Mesodermal cell (in vitro differentiated cells): ENCODE data around the gene CPN2.

Source experiments
- H3K27ac ChIP-seq: 2 replicates; pipeline ENCODE4 v1.7.0; 2013; ENCODE audit warnings: mild to moderate bottlenecking, low read depth, low read length, moderate library complexity; ENCODE audit not compliant: severe bottlenecking
- H3K36me3 ChIP-seq: 2 replicates; pipeline ENCODE4 v1.7.1; 2013; ENCODE audit warnings: mild to moderate bottlenecking, low read length, moderate library complexity; ENCODE audit not compliant: control insufficient read depth, insufficient read depth
- H3K4me1 ChIP-seq: one replicate; pipeline ENCODE4 v1.7.1; 2013; ENCODE audit warnings: mild to moderate bottlenecking, low read length; ENCODE audit not compliant: insufficient read depth, control insufficient read depth, poor library complexity, severe bottlenecking
- H3K4me3 ChIP-seq: 2 replicates; pipeline ENCODE4 v1.7.0; 2013; ENCODE audit warnings: low read length, control low read depth, mild to moderate bottlenecking; ENCODE audit not compliant: insufficient read depth, poor library complexity, severe bottlenecking; ENCODE audit errors: extremely low read depth
- H3K9me3 ChIP-seq: 2 replicates; pipeline ENCODE4 v1.7.1; 2013; ENCODE audit warnings: mild to moderate bottlenecking, low read length, moderate library complexity; ENCODE audit not compliant: control insufficient read depth
- WGBS, 2 experiments: methylation state at CpG; one replicate each; pipeline ENCODE4 v1.1.5; 2013; ENCODE audit warnings: missing lambda C conversion rate in 2 of 2; ENCODE audit not compliant: insufficient coverage in 2 of 2; 5-methylcytosine and 5-hydroxymethylcytosine counted together

Gene CPN2

GRCh38 chr3:194339840-194340239 lies 11.3 kb downstream of the CPN2 start:
- Histone ChIP-seq H3K4me3 (no peak overlapping the region), H3K9me3 (no peaks in the 10 kb centered on the region), H3K27ac (no peak overlapping the region), H3K4me1 (peaks cover 5% of the 10 kb centered on the region), H3K36me3 (no peaks in the 10 kb centered on the region)
- WGBS, 2 experiments = 27 to 51% methylated on average over 2 to 4 of the region's 5 CpGs

- WGBS, 2 experiments = 47 to 52% methylated on average over 7 to 8 of the region's 9 CpGs
These were observed 11.8 kb downstream of the CPN2 start for GRCh38 chr3:194339356-194339755.

GRCh38 chr3:194337965-194338753 lies 13.0 kb downstream of the CPN2 start:
- Histone ChIP-seq H3K4me1 (peaks cover 5% of the 10 kb centered on the region), H3K4me3 (no peak overlapping the region), H3K36me3 (no peaks in the 10 kb centered on the region), H3K9me3 (no peaks in the 10 kb centered on the region), H3K27ac (no peak overlapping the region)
- 90 to 91% methylated on average over 7 to 10 of the region's 13 CpGs for WGBS, 2 experiments

More at GRCh38 chr3:194339356-194339755, 11.8 kb downstream of the CPN2 start:
- Histone ChIP-seq H3K27ac (no peak overlapping the region), H3K9me3 (no peaks in the 10 kb centered on the region), H3K4me3 (no peak overlapping the region), H3K36me3 (no peaks in the 10 kb centered on the region), H3K4me1 (peaks cover 5% of the 10 kb centered on the region)

- Histone ChIP-seq H3K9me3 (no peaks in the 10 kb centered on the region), H3K4me1 (peaks cover 5% of the 10 kb centered on the region), H3K27ac (no peak overlapping the region), H3K4me3 (no peak overlapping the region), H3K36me3 (no peaks in the 10 kb centered on the region)
- 79 to 81% methylated on average over 10 to 15 of the region's 17 CpGs for WGBS, 2 experiments
These were observed 14.3 kb downstream of the CPN2 start for GRCh38 chr3:194336601-194337355.

GRCh38 chr3:194333981-194334320 lies 17.2 kb downstream of the CPN2 start:
- Histone ChIP-seq H3K4me3 (peak overlapping the region; percentile 41), H3K4me1 (peaks cover 21% of the 10 kb centered on the region), H3K9me3 (no peaks in the 10 kb centered on the region), H3K27ac (no peak overlapping the region), H3K36me3 (no peaks in the 10 kb centered on the region)
- WGBS, 2 experiments = 11 to 20% methylated on average over 10 to 11 of the region's 15 CpGs

DNA sequence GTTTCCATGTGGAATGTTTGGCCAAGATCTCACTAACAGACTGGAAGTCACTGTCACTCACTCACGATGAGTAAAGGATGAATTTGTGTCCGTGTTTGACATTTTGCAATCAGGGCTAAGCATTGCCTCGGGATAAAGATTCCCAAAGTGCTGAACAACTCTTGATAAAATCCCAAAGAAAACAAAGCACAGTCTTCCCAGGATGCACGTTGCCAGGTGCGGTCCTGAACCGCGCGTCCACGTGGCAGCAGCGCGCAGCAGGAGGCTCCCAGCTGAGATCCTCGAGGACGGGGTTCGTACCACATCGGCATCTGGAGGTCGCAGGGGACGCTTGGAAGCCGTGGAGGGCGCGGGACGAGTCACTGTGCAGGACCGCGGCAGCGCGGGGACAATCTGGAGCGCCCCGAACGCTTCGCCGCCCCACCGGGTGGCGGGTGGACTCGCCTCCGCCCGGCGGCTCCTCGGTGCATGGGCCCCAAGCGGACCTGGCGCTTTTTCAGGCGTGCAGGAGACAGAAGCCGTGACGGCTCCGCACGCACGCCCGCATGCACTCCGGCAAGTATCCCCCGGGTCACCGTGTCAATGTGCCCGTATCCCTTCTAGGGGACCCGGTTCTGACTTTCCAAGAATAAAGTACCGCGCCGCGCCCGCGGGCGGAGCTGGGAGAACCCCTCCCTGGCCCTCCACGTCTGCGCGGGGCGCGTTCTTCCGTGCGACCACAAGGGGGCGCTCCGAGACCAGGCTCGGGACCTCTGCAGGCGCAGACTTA lies 17.7 kb downstream of the CPN2 start:
- 4 to 7% methylated on average over 58 to 64 of the region's 69 CpGs for WGBS, 2 experiments
- H3K4me1 ChIP-seq = peaks cover 21% of the 10 kb centered on the region
- H3K36me3 ChIP-seq = no peaks in the 10 kb centered on the region
- peak overlapping the region; percentile 41 for H3K4me3 ChIP-seq
- no peak overlapping the region for H3K27ac ChIP-seq
- no peaks in the 10 kb centered on the region for H3K9me3 ChIP-seq

- no peak overlapping the region for H3K4me3 ChIP-seq
- no peaks in the 10 kb centered on the region for H3K9me3 ChIP-seq
- H3K4me1 ChIP-seq = peaks cover 21% of the 10 kb centered on the region
- H3K27ac ChIP-seq = no peak overlapping the region
- H3K36me3 ChIP-seq = no peaks in the 10 kb centered on the region
- 82 to 85% methylated on average over 4 of the region's 7 CpGs for WGBS, 2 experiments
These were observed 18.3 kb downstream of the CPN2 start for GRCh38 chr3:194332858-194333211.

DNA sequence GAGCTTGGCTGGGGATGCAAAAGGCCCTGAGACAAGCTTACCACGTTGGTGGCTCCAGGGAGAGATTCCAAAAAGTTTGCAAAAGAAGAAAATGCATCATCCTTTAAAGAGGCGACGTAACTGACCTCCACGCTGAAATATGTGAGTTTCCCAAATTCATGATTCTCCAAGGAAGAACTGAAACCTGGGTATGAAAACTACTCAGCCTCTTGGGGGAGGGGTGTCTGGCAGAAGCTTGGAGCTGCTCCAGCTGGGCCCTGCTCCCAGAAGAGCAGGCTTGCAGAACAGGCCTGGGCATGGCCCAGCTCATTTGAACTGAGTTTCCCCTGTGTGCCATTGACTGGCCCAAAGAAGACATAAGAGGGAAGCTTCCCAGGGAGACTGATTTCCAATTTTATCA lies 20.5 kb downstream of the CPN2 start:
- H3K4me1 ChIP-seq = peaks cover 16% of the 10 kb centered on the region
- no peaks in the 10 kb centered on the region for H3K36me3 ChIP-seq
- no peak overlapping the region for H3K4me3 ChIP-seq
- peaks cover 16% of the 10 kb centered on the region for H3K9me3 ChIP-seq
- WGBS, 2 experiments = 64 to 78% methylated on average over 3 to 4 of the region's 4 CpGs
- H3K27ac ChIP-seq = no peak overlapping the region

- no peaks in the 10 kb centered on the region for H3K36me3 ChIP-seq
- WGBS, 2 experiments = 80 to 89% methylated on average over 9 to 10 of the region's 10 CpGs
- H3K9me3 ChIP-seq = peaks cover 16% of the 10 kb centered on the region
- H3K4me3 ChIP-seq = no peak overlapping the region
- H3K27ac ChIP-seq = no peak overlapping the region
- peaks cover 16% of the 10 kb centered on the region for H3K4me1 ChIP-seq
These were observed 21.0 kb downstream of the CPN2 start for GRCh38 chr3:194330160-194330559.

GRCh38 chr3:194329583-194329965 lies 21.6 kb downstream of the CPN2 start:
- H3K27ac ChIP-seq = no peak overlapping the region
- H3K4me3 ChIP-seq = no peak overlapping the region
- no peaks in the 10 kb centered on the region for H3K36me3 ChIP-seq
- peaks cover 16% of the 10 kb centered on the region for H3K4me1 ChIP-seq
- peaks cover 16% of the 10 kb centered on the region for H3K9me3 ChIP-seq
- 81 to 92% methylated on average over 6 of the region's 7 CpGs for WGBS, 2 experiments
